Forelimb muscle (tissue), 1 donor: ENCODE results near the gene TRIM52. TPM values are rescaled to one million over a fixed set of nuclear protein-coding genes. Genes with fewer than 3 reads are reported as not detected.

ENCODE experiments used
- DNase-seq: peaks from one replicate; pipeline ENCODE4 v3.0.0-alpha.2; 2013; ENCODE audit warnings: low read depth
- polyA plus RNA-seq: library from polyadenylated mRNA; unstranded; fragments of 120-200 nt; gene quantifications from one replicate; pipeline ENCODE4 v1.2.1, GENCODE V29; 2013; ENCODE audit not compliant: insufficient read length

Gene TRIM52
- polyA plus RNA-seq, 1 donor, result 17.1 TPM

DNA sequence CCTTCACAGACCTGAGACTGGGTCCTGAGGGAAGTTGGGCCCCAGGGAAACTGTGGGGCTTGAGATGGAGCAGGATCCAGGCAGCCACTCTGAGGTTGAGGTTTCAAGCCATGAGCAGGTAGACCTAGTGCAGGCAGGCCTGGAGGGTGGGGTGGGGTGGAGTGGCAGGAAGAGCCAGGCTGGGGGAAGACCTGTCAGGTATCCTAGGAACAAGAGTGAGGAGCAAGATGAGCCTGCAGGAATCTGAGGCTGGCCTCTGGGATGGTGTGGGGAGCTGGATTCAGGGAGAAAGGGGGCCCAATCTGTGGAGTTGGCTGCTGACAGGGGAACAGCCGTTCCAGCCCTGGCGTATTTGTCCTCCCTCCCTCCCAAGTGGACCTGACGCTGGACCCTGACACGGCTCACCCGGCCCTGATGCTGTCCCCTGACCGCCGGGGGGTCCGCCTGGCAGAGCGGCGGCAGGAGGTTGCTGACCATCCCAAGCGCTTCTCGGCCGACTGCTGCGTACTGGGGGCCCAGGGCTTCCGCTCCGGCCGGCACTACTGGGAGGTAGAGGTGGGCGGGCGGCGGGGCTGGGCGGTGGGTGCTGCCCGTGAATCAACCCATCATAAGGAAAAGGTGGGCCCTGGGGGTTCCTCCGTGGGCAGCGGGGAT is 27.0 kb downstream of the TRIM52 start:
- DNase-seq, result no peak

GRCh38 chr5:181233088-181233800 is 27.7 kb downstream of the TRIM52 start:
- no peak for DNase-seq

DNA sequence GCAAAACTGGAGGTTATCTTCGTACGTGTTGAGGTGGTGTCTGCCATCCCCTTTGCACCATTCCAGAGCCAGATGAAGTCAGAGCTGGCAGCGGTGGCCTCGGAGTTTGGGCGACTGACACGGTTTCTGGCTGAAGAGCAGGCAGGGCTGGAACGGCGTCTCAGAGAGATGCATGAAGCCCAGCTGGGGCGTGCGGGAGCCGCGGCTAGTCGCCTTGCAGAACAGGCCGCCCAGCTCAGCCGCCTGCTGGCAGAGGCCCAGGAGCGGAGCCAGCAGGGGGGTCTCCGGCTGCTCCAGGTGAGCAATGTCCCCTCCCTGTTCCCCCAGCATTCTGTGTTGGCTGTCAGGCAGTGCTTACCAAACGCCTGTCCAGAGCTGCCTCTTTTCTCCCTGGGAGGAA is 28.4 kb downstream of the TRIM52 start:
- no peak for DNase-seq

GRCh38 chr5:181231432-181231831 is 29.5 kb downstream of the TRIM52 start:
- no peak for DNase-seq

GRCh38 chr5:181230551-181230950 is 30.4 kb downstream of the TRIM52 start:
- DNase-seq, result no peak

DNA sequence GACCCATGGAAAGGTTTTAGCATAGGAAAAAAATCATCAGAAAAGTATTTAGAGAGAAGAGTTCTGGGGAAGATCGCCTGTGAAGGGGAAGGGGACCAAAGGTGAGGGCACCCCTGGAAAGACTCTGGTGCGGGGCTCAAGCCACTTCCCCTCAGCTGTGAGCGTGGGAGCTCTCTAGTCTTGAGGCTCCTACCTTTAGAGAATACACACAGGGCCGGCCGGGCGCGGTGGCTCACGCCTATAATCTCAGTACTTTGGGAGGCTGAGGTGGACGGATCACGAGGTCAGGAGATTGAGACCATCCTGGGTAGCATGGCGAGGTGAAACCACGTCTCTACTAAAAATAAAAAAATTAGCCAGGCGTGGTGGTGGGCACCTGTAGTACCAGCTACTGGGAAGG is 30.9 kb downstream of the TRIM52 start:
- no peak for DNase-seq

- DNase-seq, result no peak
These were observed 36.3 kb downstream of the TRIM52 start for GRCh38 chr5:181224390-181225229.

DNA sequence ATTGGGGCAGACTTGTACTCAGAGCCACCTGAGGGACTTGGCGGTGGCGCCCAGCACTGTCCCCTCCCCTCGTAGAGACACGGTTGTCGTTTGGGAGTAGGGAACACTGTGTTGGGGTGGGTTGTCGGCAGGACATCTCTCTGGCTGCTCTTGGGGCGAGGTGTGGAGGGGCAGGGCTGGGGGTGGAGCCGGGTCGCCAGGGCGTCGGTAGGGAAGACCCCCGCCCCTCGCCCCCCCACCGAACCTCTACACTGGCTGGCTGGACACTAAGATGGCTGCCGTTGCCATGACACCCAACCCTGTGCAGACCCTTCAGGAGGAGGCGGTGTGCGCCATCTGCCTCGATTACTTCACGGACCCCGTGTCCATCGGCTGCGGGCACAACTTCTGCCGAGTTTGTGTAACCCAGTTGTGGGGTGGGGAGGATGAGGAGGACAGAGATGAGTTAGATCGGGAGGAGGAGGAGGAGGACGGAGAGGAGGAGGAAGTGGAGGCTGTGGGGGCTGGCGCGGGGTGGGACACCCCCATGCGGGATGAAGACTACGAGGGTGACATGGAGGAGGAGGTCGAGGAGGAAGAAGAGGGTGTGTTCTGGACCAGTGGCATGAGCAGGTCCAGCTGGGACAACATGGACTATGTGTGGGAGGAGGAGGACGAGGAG is 37.1 kb downstream of the TRIM52 start:
- no peak for DNase-seq

GRCh38 chr5:181223058-181223728 is 37.8 kb downstream of the TRIM52 start, which contains the start of gene TRIM41:
TSS of gene TRIM41 (plus strand) at chr5:181223281. CDS start at chr5:181224000, 719 bp downstream.
- peak; percentile 89 for DNase-seq

- DNase-seq, result no peak
These were observed 38.3 kb downstream of the TRIM52 start for GRCh38 chr5:181222630-181223057.

GRCh38 chr5:181221792-181222629 is 38.9 kb downstream of the TRIM52 start:
- peak; percentile 67 for DNase-seq

DNA sequence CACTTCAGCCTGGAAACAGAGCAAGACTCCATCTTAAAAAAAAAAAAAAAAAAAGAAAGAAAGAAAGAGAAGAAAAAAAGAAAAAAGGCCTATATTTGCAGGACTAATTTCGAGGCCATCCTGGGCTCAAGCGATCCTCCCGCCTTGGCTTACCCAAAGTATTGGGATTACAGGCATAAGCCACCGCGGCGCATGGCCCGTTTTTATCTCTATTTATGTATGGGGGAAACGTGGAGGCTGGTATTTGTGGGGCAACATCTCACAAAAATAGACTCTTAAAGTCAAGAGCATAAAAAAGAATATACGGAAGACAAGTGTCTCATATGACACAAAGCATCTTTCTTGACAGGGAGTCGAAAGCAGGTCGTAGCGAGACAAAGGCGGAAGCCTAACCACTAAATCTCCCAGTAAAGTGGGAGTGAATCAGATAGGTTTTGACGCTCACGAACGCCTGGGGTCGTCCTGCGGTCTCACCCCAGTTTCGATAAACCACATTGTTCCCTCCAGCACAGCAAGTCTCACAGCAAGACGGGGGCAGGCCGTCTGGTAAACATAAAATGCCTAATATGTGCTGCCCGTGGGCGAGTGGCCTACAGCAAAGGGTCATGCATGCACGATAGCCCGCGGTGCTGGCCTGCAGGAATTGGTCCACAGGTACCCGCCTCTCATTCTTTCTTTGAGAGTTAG is 39.7 kb downstream of the TRIM52 start:
- DNase-seq, result no peak

GRCh38 chr5:181220178-181220515 is 40.8 kb downstream of the TRIM52 start:
- no peak for DNase-seq

- DNase-seq, result no peak
These were observed 41.4 kb downstream of the TRIM52 start for GRCh38 chr5:181219262-181220177.

- no peak for DNase-seq
These were observed 42.2 kb downstream of the TRIM52 start for GRCh38 chr5:181218795-181219124.

GRCh38 chr5:181217803-181218062 is 43.2 kb downstream of the TRIM52 start:
- DNase-seq, result no peak

DNA sequence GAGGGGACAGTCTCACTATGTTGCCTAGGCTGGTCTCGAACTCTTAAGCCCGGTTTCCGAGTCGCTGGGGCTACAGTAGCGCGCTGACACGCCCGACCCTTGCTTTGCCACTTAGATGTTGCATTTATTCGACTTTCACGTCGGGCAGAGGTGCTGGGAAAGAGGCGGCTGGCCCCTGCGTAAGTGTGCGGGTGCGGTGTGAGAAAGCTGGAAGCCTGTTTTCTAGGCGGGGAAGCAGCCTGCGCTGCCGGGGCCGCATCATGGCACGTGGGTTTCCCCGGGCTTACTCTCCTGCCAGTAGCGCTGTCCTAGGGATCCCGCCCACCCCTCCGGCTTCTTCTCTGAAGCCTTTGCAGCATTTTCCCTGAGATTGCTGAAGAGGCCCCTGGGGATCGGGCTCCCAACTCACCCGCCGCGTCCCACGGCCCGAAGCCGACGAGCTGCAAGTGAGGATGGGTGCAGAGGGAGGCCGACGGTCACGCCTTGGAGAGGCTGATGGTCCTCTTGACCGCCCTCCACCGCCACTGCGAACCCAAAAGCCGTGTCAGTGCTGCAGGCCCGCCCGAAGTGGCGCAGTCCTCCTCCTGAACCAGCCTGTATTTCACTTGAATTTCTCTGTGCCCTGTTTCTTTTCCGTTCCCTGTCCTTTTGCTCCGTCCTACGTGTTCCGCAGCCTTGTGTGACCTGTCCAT is 43.7 kb downstream of the TRIM52 start:
- no peak for DNase-seq
